Measurements from ENCODE around the gene CCDC186. TPM values are rescaled to one million over a fixed set of nuclear protein-coding genes. Genes with fewer than 3 reads are reported as not detected.

CCDC186 gene
- total RNA-seq, 2 donors from 2014 or later: 19.9 to 22.3 TPM

GRCh38 chr10:114208351-114208750 is 34.3 kb upstream of the CCDC186 start:
- Histone ChIP-seq H3K27me3 (ENCODE audit: control insufficient read depth, insufficient read depth, low read length, poor library complexity, severe bottlenecking) (no peaks in the 10 kb centered on the region), H3K4me1 (ENCODE audit: control insufficient read depth, insufficient read depth, low read length) (no peaks in the 10 kb centered on the region), H3K27ac (ENCODE audit: low read depth, low read length) (peak overlapping the region; percentile 51), H3K36me3 (ENCODE audit: control insufficient read depth, insufficient read depth, low read length) (no peaks in the 10 kb centered on the region), H3K9me3 (ENCODE audit: control insufficient read depth, low read length) (no peaks in the 10 kb centered on the region), H3K9ac (ENCODE audit: extremely low read depth, low read length, poor library complexity, severe bottlenecking) (no peak overlapping the region), H3K4me3 (ENCODE audit: low read length) (no peak overlapping the region)
- no peaks in the 10 kb centered on the region for H3K36me3 Mint-ChIP-seq (ENCODE audit: low read depth)
- no peak overlapping the region for H3K4me3 Mint-ChIP-seq
- no peaks in the 10 kb centered on the region for H3K9me3 Mint-ChIP-seq
- 79 to 83% methylated on average over 2 of the region's 2 CpGs for WGBS, 2 experiments (ENCODE audit: insufficient coverage in 1 of 2, insufficient read length in 1 of 2)
- H3K27me3 Mint-ChIP-seq (ENCODE audit: insufficient read depth): no peaks in the 10 kb centered on the region
- TF ChIP-seq CTCF (conservative IDR thresholded peaks at IDR 0.05): no peak
- H3K4me1 Mint-ChIP-seq: no peaks in the 10 kb centered on the region
- no peak overlapping the region for H3K27ac Mint-ChIP-seq
- DNase-seq: peak; percentile 64

GRCh38 chr10:114207349-114207748 is 33.3 kb upstream of the CCDC186 start:
- Mint-ChIP-seq H3K4me3 (no peak overlapping the region), H3K27me3 (ENCODE audit: insufficient read depth) (no peaks in the 10 kb centered on the region), H3K9me3 (no peaks in the 10 kb centered on the region), H3K27ac (no peak overlapping the region), H3K4me1 (no peaks in the 10 kb centered on the region), H3K36me3 (ENCODE audit: low read depth) (no peaks in the 10 kb centered on the region)
- DNase-seq: no peak
- 85% methylated on average over 1 of the region's 1 CpG; no CpG with 5 or more reads in 1 of the 2 experiments for WGBS, 2 experiments (ENCODE audit: insufficient coverage in 1 of 2, insufficient read length in 1 of 2)
- no peak overlapping the region for H3K9ac ChIP-seq (ENCODE audit: extremely low read depth, low read length, poor library complexity, severe bottlenecking)
- no peaks in the 10 kb centered on the region for H3K36me3 ChIP-seq (ENCODE audit: control insufficient read depth, insufficient read depth, low read length)
- no peak overlapping the region for H3K27ac ChIP-seq (ENCODE audit: low read depth, low read length)
- no peak for TF ChIP-seq CTCF (conservative IDR thresholded peaks at IDR 0.05)
- no peaks in the 10 kb centered on the region for H3K4me1 ChIP-seq (ENCODE audit: control insufficient read depth, insufficient read depth, low read length)
- H3K27me3 ChIP-seq (ENCODE audit: control insufficient read depth, insufficient read depth, low read length, poor library complexity, severe bottlenecking): no peaks in the 10 kb centered on the region
- H3K4me3 ChIP-seq (ENCODE audit: low read length): no peak overlapping the region
- no peaks in the 10 kb centered on the region for H3K9me3 ChIP-seq (ENCODE audit: control insufficient read depth, low read length)

GRCh38 chr10:114206902-114207301 is 32.9 kb upstream of the CCDC186 start:
- H3K27me3 Mint-ChIP-seq (ENCODE audit: insufficient read depth): no peaks in the 10 kb centered on the region
- no peak overlapping the region for H3K27ac Mint-ChIP-seq
- WGBS, 2 experiments (ENCODE audit: insufficient coverage in 1 of 2, insufficient read length in 1 of 2): 94 to 100% methylated on average over 2 of the region's 2 CpGs
- Histone ChIP-seq H3K27me3 (ENCODE audit: control insufficient read depth, insufficient read depth, low read length, poor library complexity, severe bottlenecking) (no peaks in the 10 kb centered on the region), H3K27ac (ENCODE audit: low read depth, low read length) (no peak overlapping the region), H3K36me3 (ENCODE audit: control insufficient read depth, insufficient read depth, low read length) (no peaks in the 10 kb centered on the region), H3K9ac (ENCODE audit: extremely low read depth, low read length, poor library complexity, severe bottlenecking) (no peak overlapping the region), H3K9me3 (ENCODE audit: control insufficient read depth, low read length) (no peaks in the 10 kb centered on the region), H3K4me3 (ENCODE audit: low read length) (no peak overlapping the region), H3K4me1 (ENCODE audit: control insufficient read depth, insufficient read depth, low read length) (no peaks in the 10 kb centered on the region)
- DNase-seq: no peak
- no peaks in the 10 kb centered on the region for H3K36me3 Mint-ChIP-seq (ENCODE audit: low read depth)
- no peaks in the 10 kb centered on the region for H3K4me1 Mint-ChIP-seq
- no peaks in the 10 kb centered on the region for H3K9me3 Mint-ChIP-seq
- H3K4me3 Mint-ChIP-seq: no peak overlapping the region
- TF ChIP-seq CTCF (conservative IDR thresholded peaks at IDR 0.05): no peak

Data from endodermal cell (in vitro differentiated cells).